A549 (cell line): ENCODE data around the gene LIN37. TPM values are rescaled to one million over a fixed set of nuclear protein-coding genes. Genes with fewer than 3 reads are reported as not detected.
"Not testable (repeated sequence)": the region's sequence is repeated elsewhere in the genome, so short reads cannot be mapped to it uniquely, and the experiment has no call there.

Experiments
- ATAC-seq, 2 experiments: fragments of 200-7000 bp in 1 of 2; fragments of >200 bp in 1 of 2; cut with Nextera tagmentation in 1 of 2; cut with Tn5 transposase in 1 of 2; 3 replicates each; pipeline versions ENCODE4 v1.8.0 to v1.9.1; 2018 to 2020; ENCODE audit warnings: mild to moderate bottlenecking in 1 of 2, moderate library complexity in 1 of 2
- CTCF ChIA-PET: fragments of 300-600 bp; sonication (Branson Sonifier 250); formaldehyde crosslinking; extraction: SDS; loops from one replicate; lab custom pipeline; 2021; ENCODE audit warnings: antibody characterized with exemption, inconsistent platforms; lab: Yijun Ruan, JAX
- POLR2A ChIA-PET: fragments of 350-600 bp; formaldehyde crosslinking; extraction: SDS; loops from one replicate; lab custom pipeline; 2021; ENCODE audit warnings: antibody characterized with exemption, inconsistent platforms; lab: Yijun Ruan, JAX
- DNase-seq, 2 experiments: peaks; one replicate each; pipeline versions ENCODE4 v3.0.0 to v3.0.0-alpha.2; 2011 to 2016; ENCODE audit warnings: low read depth in 1 of 2, low spot score in 1 of 2
- FAIRE-seq: peaks from 2 replicates; lab custom pipeline; 2011; peaks lifted over from hg19 to GRCh38; lab: Jason Lieb, UNC
- H3K27ac ChIP-seq, 2 experiments: fragments of >200 bp; sonication (Bioruptor Twin); formaldehyde crosslinking; 3 replicates each; pipeline ENCODE4 v1.5.1; 2016 to 2017
- H3K4me1 ChIP-seq: fragments of >200 bp; sonication (Bioruptor Twin); formaldehyde crosslinking; 3 replicates; pipeline ENCODE4 v1.6.1; 2016
- H3K4me2 ChIP-seq: fragments of >200 bp; sonication (Bioruptor Twin); formaldehyde crosslinking; 3 replicates; pipeline ENCODE4 v1.6.1; 2016
- H3K4me3 ChIP-seq: fragments of >200 bp; sonication (Bioruptor Twin); formaldehyde crosslinking; 3 replicates; pipeline ENCODE4 v1.5.1; 2016
- H3K9me3 ChIP-seq: fragments of >200 bp; sonication (Bioruptor Twin); formaldehyde crosslinking; 3 replicates; pipeline ENCODE4 v1.6.1; 2016
- ATOH8 ChIP-seq: fragments of 250-450 bp; sonication (Bioruptor Pico); IDR thresholded peaks from 2 replicates; pipeline ENCODE4 v1.5.0; 2020; ENCODE audit warnings: low read depth, mild to moderate bottlenecking, moderate library complexity
- BCL3 ChIP-seq: fragments of >200 bp; sonication (Bioruptor Twin); formaldehyde crosslinking; IDR thresholded peaks from 3 replicates; pipeline ENCODE4 v1.6.1; 2016
- EHMT2 ChIP-seq: fragments of 200-600 bp; sonication (generic); IDR thresholded peaks from 2 replicates; pipeline ENCODE4 v1.6.1; 2016; ENCODE audit warnings: antibody characterized with exemption, low read depth, mild to moderate bottlenecking, moderate library complexity
- EP300 ChIP-seq, 2 experiments: fragments of >200 bp; sonication (Bioruptor Twin); formaldehyde crosslinking; IDR thresholded peaks; 2 replicates in 1 of 2; 3 replicates in 1 of 2; pipeline ENCODE4 v1.6.1; 2016 to 2017
- FOSL2 ChIP-seq, 2 experiments: fragments of 450-650 bp in 1 of 2; fragments of >200 bp in 1 of 2; sonication (Bioruptor Twin) in 1 of 2; formaldehyde crosslinking; IDR thresholded peaks; 2 replicates each; pipeline versions ENCODE4 v1.5.0 to v1.6.1; 2016 to 2020; ENCODE audit warnings: mild to moderate bottlenecking in 1 of 2, moderate library complexity in 1 of 2
- FOXS1 ChIP-seq: fragments of 250-450 bp; sonication (Bioruptor Pico); IDR thresholded peaks from 2 replicates; pipeline ENCODE4 v1.5.0; 2020; ENCODE audit warnings: mild to moderate bottlenecking, moderate library complexity
- GATA3 ChIP-seq: IDR thresholded peaks from 2 replicates; pipeline ENCODE4 v1.6.1; 2012; ENCODE audit warnings: borderline replicate concordance
- HDAC2 ChIP-seq: fragments of 200-600 bp; sonication (generic); IDR thresholded peaks from 2 replicates; pipeline ENCODE4 v1.6.1; 2016
- HEYL ChIP-seq: fragments of 250-450 bp; sonication (Bioruptor Pico); IDR thresholded peaks from 2 replicates; pipeline ENCODE4 v1.8.0; 2021; ENCODE audit warnings: mild to moderate bottlenecking, moderate library complexity
- JUN ChIP-seq, 2 experiments: fragments of >200 bp; sonication (Bioruptor Twin); formaldehyde crosslinking; IDR thresholded peaks; 2 replicates in 1 of 2; 3 replicates in 1 of 2; pipeline ENCODE4 v1.6.1; 2016 to 2017
- MAFK ChIP-seq: fragments of 450-650 bp; IDR thresholded peaks from 2 replicates; pipeline ENCODE4 v1.6.1; 2014; ENCODE audit not compliant: partially characterized antibody
- NFE2L2 ChIP-seq: fragments of 150-350 bp; conservative IDR thresholded peaks from 2 replicates; pipeline ENCODE4 v1.6.1; 2014; ENCODE audit warnings: low read length
- POLR2A ChIP-seq: IDR thresholded peaks from 2 replicates; pipeline ENCODE4 v1.6.1; 2012; ENCODE audit warnings: mild to moderate bottlenecking, low read length
- RARB ChIP-seq: fragments of 250-450 bp; sonication (Bioruptor Pico); IDR thresholded peaks from 2 replicates; pipeline ENCODE4 v1.8.0; 2021; ENCODE audit warnings: mild to moderate bottlenecking, moderate library complexity
- RNF2 ChIP-seq: fragments of 200-600 bp; sonication (generic); IDR thresholded peaks from 2 replicates; pipeline ENCODE4 v1.6.1; 2016; ENCODE audit warnings: low read depth, mild to moderate bottlenecking, antibody characterized with exemption, moderate library complexity, borderline replicate concordance
- SMC3 ChIP-seq: fragments of >200 bp; sonication (Bioruptor Twin); formaldehyde crosslinking; IDR thresholded peaks from 3 replicates; pipeline ENCODE4 v1.6.1; 2018; ENCODE audit warnings: inconsistent platforms
- SREBF2 ChIP-seq: fragments of 450-650 bp; IDR thresholded peaks from 2 replicates; pipeline ENCODE4 v1.6.1; 2014; ENCODE audit warnings: mild to moderate bottlenecking, moderate library complexity
- TFCP2L1 ChIP-seq: fragments of 250-450 bp; sonication (Bioruptor Pico); IDR thresholded peaks from 2 replicates; pipeline ENCODE4 v1.5.0; 2021; ENCODE audit warnings: mild to moderate bottlenecking
- ZC3H11A ChIP-seq: fragments of 450-650 bp; IDR thresholded peaks from 2 replicates; pipeline ENCODE4 v1.6.1; 2014; ENCODE audit warnings: antibody characterized with exemption, mild to moderate bottlenecking
- ZSCAN20 ChIP-seq: fragments of 250-450 bp; sonication (Bioruptor Pico); IDR thresholded peaks from 2 replicates; pipeline ENCODE4 v1.8.0; 2022; ENCODE audit warnings: mild to moderate bottlenecking, moderate library complexity
- WGBS: methylation state at CpG from one replicate; pipeline ENCODE4 v1.1.6; 2017; ENCODE audit errors: missing lambda C conversion rate; 5-methylcytosine and 5-hydroxymethylcytosine counted together
- polyA plus RNA-seq, 4 experiments: library from polyadenylated mRNA; depleted of rRNA in 3 of 4; stranded (reverse); fragments of >200 nt; fragmentation: RNase III in 1 of 4; extraction: RNeasy Plus Mini Kit Qiagen cat#74134 plus additional on column Dnase treatment in 1 of 4; gene quantifications; 2 replicates in 3 of 4; 3 replicates in 1 of 4; pipeline ENCODE4 v1.2.3, GENCODE V29; 2011 to 2017

The LIN37 gene
- polyA plus RNA-seq, 2 of the 4 experiments (the other 2 are of a cell fraction), result 8.1 to 23.1 TPM

GRCh38 chr19:35766571-35767104, 18.3 kb downstream of the LIN37 start:
- ChIA-PET CTCF (interaction anchor here (0.6 to 1.9 kb wide), 8 partner anchors 10 to 211 kb away, joined by 3 to 7 read pairs (median 4); partner anchors contain the start of genes PSENEN and U2AF1L4), POLR2A (no interaction called here)
- TF ChIP-seq EP300 (IDR thresholded peaks at IDR 0.05) (no peak), TFCP2L1 (CRISPR knock-in tag) (no peak), SREBF2 (no peak), HEYL (CRISPR knock-in tag) (no peak), MAFK (no peak), RARB (CRISPR knock-in tag) (no peak), SMC3 (no peak), RNF2 (no peak), HDAC2 (no peak)
- DNase-seq (no peak), FAIRE-seq (no peak), ATAC-seq (peak; percentile 33 to 40; a peak in 4 of 6 replicates)
- Histone ChIP-seq H3K27ac (no peak overlapping the region), H3K4me3 (no peak overlapping the region), H3K4me2 (no peak overlapping the region), H3K4me1 (peaks cover 7% of the 10 kb centered on the region; the same call in 2 of the 3 replicates), H3K9me3 (no peaks in the 10 kb centered on the region)
- 89% methylated on average over 11 of the region's 11 CpGs for WGBS

GRCh38 chr19:35767288-35768081, 19.1 kb downstream of the LIN37 start:
- Histone ChIP-seq H3K27ac (no peak overlapping the region), H3K9me3 (no peaks in the 10 kb centered on the region), H3K4me2 (no peak overlapping the region), H3K4me1 (peaks cover 7% of the 10 kb centered on the region; the same call in 2 of the 3 replicates), H3K4me3 (no peak overlapping the region)
- CTCF ChIA-PET, result interaction anchor here (0.8 to 2.0 kb wide), 8 partner anchors 22 to 212 kb away, joined by 3 to 7 read pairs (median 5); partner anchors contain the start of genes PSENEN and U2AF1L4
- 0 out of 2 replicates have a peak, but pooled peaks have one; percentile 5 for TF ChIP-seq NFE2L2
- no peak for TF ChIP-seq RARB (CRISPR knock-in tag)
- peak; percentile 5 to 14; a peak in 4 of 6 replicates for ATAC-seq
- POLR2A ChIA-PET, result no interaction called here
- WGBS, result 89% methylated on average over 28 of the region's 34 CpGs
- no peak for DNase-seq
- FAIRE-seq, result no peak

- TF ChIP-seq MAFK, result peak; percentile 94
- TF ChIP-seq POLR2A, result no peak
- no peak for TF ChIP-seq ZC3H11A
- FAIRE-seq (no peak), DNase-seq (no peak), ATAC-seq (peak in 1 of 2 experiments; percentile 2; a peak in 1 of 6 replicates)
- ChIA-PET CTCF (interaction anchor here (1.5 to 2.2 kb wide), 5 partner anchors 23 to 212 kb away, joined by 3 to 6 read pairs (median 6); partner anchors contain the start of genes PSENEN and U2AF1L4), POLR2A (no interaction called here)
- WGBS, result 93% methylated on average over 15 of the region's 15 CpGs
- Histone ChIP-seq H3K4me1 (peaks cover 10% of the 10 kb centered on the region), H3K9me3 (no peaks in the 10 kb centered on the region), H3K4me3 (no peak overlapping the region), H3K27ac (no peak overlapping the region), H3K4me2 (no peak overlapping the region)
Observed at GRCh38 chr19:35768082-35768421, 19.7 kb downstream of the LIN37 start.

GRCh38 chr19:35772362-35772761, 24.0 kb downstream of the LIN37 start:
- not testable (repeated sequence) for ATAC-seq, FAIRE-seq, DNase-seq, H3K4me2 ChIP-seq, H3K27ac ChIP-seq, H3K4me3 ChIP-seq, H3K9me3 ChIP-seq
- POLR2A ChIA-PET, result interaction anchor here (0.7 to 1.6 kb wide), 4 partner anchors 15 to 70 kb away, joined by 3 to 10 read pairs (median 6); partner anchors contain the start of genes LIN37, PSENEN and U2AF1L4
- H3K4me1 ChIP-seq, result peaks cover 31% of the 10 kb centered on the region
- WGBS, result 93% methylated on average over 5 of the region's 5 CpGs
- CTCF ChIA-PET, result interaction anchor here (0.7 to 2.3 kb wide), 6 partner anchors 11 to 159 kb away, joined by 3 to 8 read pairs (median 4); partner anchors contain the start of genes PSENEN and U2AF1L4

GRCh38 chr19:35773020-35773806, 24.8 kb downstream of the LIN37 start:
- POLR2A ChIA-PET, result interaction anchor here (0.6 to 1.6 kb wide), 6 partner anchors 12 to 216 kb away, joined by 3 to 10 read pairs (median 4); partner anchors contain the start of genes LIN37, PSENEN and U2AF1L4
- peak; percentile 58 for TF ChIP-seq NFE2L2
- TF ChIP-seq EP300 (IDR thresholded peaks at IDR 0.05), result no peak
- no peak for TF ChIP-seq ATOH8 (CRISPR knock-in tag)
- no peak for TF ChIP-seq FOSL2 (IDR thresholded peaks at IDR 0.05)
- peak; percentile 62 for TF ChIP-seq FOSL2 (CRISPR knock-in tag; IDR thresholded peaks at IDR 0.05)
- TF ChIP-seq RNF2, result no peak
- TF ChIP-seq JUN (IDR thresholded peaks at IDR 0.05), result no peak
- TF ChIP-seq FOXS1, result no peak
- TF ChIP-seq GATA3, result no peak
- no peak for TF ChIP-seq HEYL (CRISPR knock-in tag)
- no peak for TF ChIP-seq ZSCAN20 (CRISPR knock-in tag)
- TF ChIP-seq BCL3, result no peak
- no peak for TF ChIP-seq EHMT2
- peak; percentile 81 for TF ChIP-seq MAFK

More at GRCh38 chr19:35773020-35773806, 24.8 kb downstream of the LIN37 start:
- WGBS, result 59% methylated on average over 9 of the region's 9 CpGs
- FAIRE-seq, result no peak
- CTCF ChIA-PET, result interaction anchor here (0.8 to 2.3 kb wide), 8 partner anchors 9 to 109 kb away, joined by 3 to 8 read pairs (median 4); partner anchors contain the start of genes PSENEN and U2AF1L4
- peak; percentile 68 to 82 for DNase-seq
- ATAC-seq, result peak in 1 of 2 experiments; percentile 0; a peak in 1 of 6 replicates
- peak overlapping the region; percentile 45 for H3K4me2 ChIP-seq
- peaks cover 31% of the 10 kb centered on the region for H3K4me1 ChIP-seq
- H3K4me3 ChIP-seq, result no peak overlapping the region
- no peaks in the 10 kb centered on the region for H3K9me3 ChIP-seq
- peak overlapping the region in 1 of 2 experiments; percentile 3; a peak in 2 of 6 replicates for H3K27ac ChIP-seq
